HG02938 (cell line): ENCODE measurements around the gene RMI2.
A peak's percentile ranks its signal among the peaks of the same experiment; 100 is the strongest.
"Not testable (repeated sequence)": the region's sequence is repeated elsewhere in the genome, so short reads cannot be mapped to it uniquely, and the experiment has no call there.

ENCODE experiments used
- ATAC-seq: cut with Tn5 transposase; IDR thresholded peaks from one replicate; pipeline ENCODE4 v1.9.1; 2021; ENCODE audit warnings: mild to moderate bottlenecking, moderate library complexity; ENCODE audit not compliant: unreplicated experiment

RMI2 gene

GRCh38 chr16:11345040-11345862 lies at the start of gene RMI2:
Gene RMI2 (plus strand): TSS chr16:11345459. CDS start chr16:11345472, 13 bp downstream.
- ATAC-seq = peak; percentile 97

GRCh38 chr16:11295672-11296071 lies 49.6 kb upstream of the RMI2 start:
- ATAC-seq = no peak

- ATAC-seq = no peak
These were observed 48.9 kb upstream of the RMI2 start for GRCh38 chr16:11296351-11296705.

- peak; percentile 17 for ATAC-seq
These were observed 48.4 kb upstream of the RMI2 start for GRCh38 chr16:11296706-11297491.

- ATAC-seq = peak; percentile 53
These were observed 47.6 kb upstream of the RMI2 start for GRCh38 chr16:11297492-11298142.

GRCh38 chr16:11298143-11298900 lies 46.9 kb upstream of the RMI2 start:
- peak; percentile 22 for ATAC-seq

GRCh38 chr16:11298950-11299547 lies 46.2 kb upstream of the RMI2 start:
- ATAC-seq = not testable (repeated sequence)

GRCh38 chr16:11299865-11300559 lies 45.2 kb upstream of the RMI2 start:
- ATAC-seq = no peak

GRCh38 chr16:11300560-11300892 lies 44.7 kb upstream of the RMI2 start:
- no peak for ATAC-seq

- no peak for ATAC-seq
These were observed 43.4 kb upstream of the RMI2 start for GRCh38 chr16:11301645-11302501.

GRCh38 chr16:11302977-11303376 lies 42.3 kb upstream of the RMI2 start:
- no peak for ATAC-seq

GRCh38 chr16:11303405-11304138 lies 41.7 kb upstream of the RMI2 start:
- no peak for ATAC-seq

GRCh38 chr16:11306381-11306780 lies 38.9 kb upstream of the RMI2 start:
- ATAC-seq = no peak

GRCh38 chr16:11306997-11307638 lies 38.1 kb upstream of the RMI2 start:
- ATAC-seq = no peak

GRCh38 chr16:11307639-11308492 lies 37.4 kb upstream of the RMI2 start:
- no peak for ATAC-seq

- ATAC-seq = no peak
These were observed 36.6 kb upstream of the RMI2 start for GRCh38 chr16:11308493-11309283.
